A673 (cell line): ENCODE data around the gene RABGAP1L. TPM values are rescaled to one million over a fixed set of nuclear protein-coding genes. Genes with fewer than 3 reads are reported as not detected.
"Not testable (repeated sequence)": the region's sequence is repeated elsewhere in the genome, so short reads cannot be mapped to it uniquely, and the experiment has no call there.

Experiments used
- BruUV-seq: library from RNA; stranded (reverse); fragments of 400-500 nt; replicated peaks from 2 replicates; lab custom pipeline; 2021; lab: Mats Ljungman, UMichigan
- CTCF ChIA-PET: fragments of 300-600 bp; sonication (Branson Sonifier 250); formaldehyde crosslinking; loops from one replicate; lab custom pipeline; 2022; ENCODE audit warnings: antibody characterized with exemption; lab: Charles Lee
- POLR2A ChIA-PET: fragments of 300-600 bp; sonication (Branson Sonifier 250); formaldehyde crosslinking; loops from one replicate; lab custom pipeline; 2022; ENCODE audit warnings: antibody characterized with exemption; ENCODE audit not compliant: low non-redundant PET; lab: Charles Lee
- DNase-seq: peaks from one replicate; pipeline ENCODE4 v3.0.0-alpha.2; 2015; ENCODE audit warnings: low spot score
- H3K27ac ChIP-seq: fragments of 200-600 bp; sonication (generic); 2 replicates; pipeline ENCODE4 v1.5.1; 2016; ENCODE audit warnings: mixed run types, low read depth, mild to moderate bottlenecking, mixed read lengths, antibody characterized with exemption, low read length; ENCODE audit not compliant: poor library complexity, severe bottlenecking
- H3K27me3 ChIP-seq: fragments of 200-600 bp; sonication (generic); replicated peaks from 2 replicates; pipeline ENCODE4 v1.6.1; 2017; ENCODE audit warnings: mixed run types, low read depth, mild to moderate bottlenecking, mixed read lengths, antibody characterized with exemption, low read length; ENCODE audit not compliant: insufficient read depth, poor library complexity
- H3K36me3 ChIP-seq: fragments of 200-600 bp; sonication (generic); 2 replicates; pipeline ENCODE4 v1.6.1; 2016; ENCODE audit warnings: mixed run types, mild to moderate bottlenecking, mixed read lengths, antibody characterized with exemption, low read length; ENCODE audit not compliant: insufficient read depth, poor library complexity, severe bottlenecking
- H3K4me1 ChIP-seq: fragments of 200-600 bp; sonication (generic); 2 replicates; pipeline ENCODE4 v1.6.1; 2017; ENCODE audit warnings: mixed run types, mild to moderate bottlenecking, mixed read lengths, antibody characterized with exemption, low read length; ENCODE audit not compliant: insufficient read depth, poor library complexity, severe bottlenecking
- H3K4me3 ChIP-seq: fragments of 200-600 bp; sonication (generic); 2 replicates; pipeline ENCODE4 v1.5.1; 2016; ENCODE audit warnings: low read depth, mixed run types, mild to moderate bottlenecking, mixed read lengths, low read length; ENCODE audit not compliant: poor library complexity, severe bottlenecking
- H3K9me3 ChIP-seq: fragments of 200-600 bp; sonication (generic); 2 replicates; pipeline ENCODE4 v1.6.1; 2016; ENCODE audit warnings: mixed run types, low read depth, mild to moderate bottlenecking, mixed read lengths, antibody characterized with exemption, low read length; ENCODE audit not compliant: poor library complexity, severe bottlenecking
- EZH2 ChIP-seq: fragments of 200-600 bp; sonication (generic); IDR thresholded peaks from 2 replicates; pipeline ENCODE4 v1.6.1; 2017; ENCODE audit warnings: borderline replicate concordance, low read depth, mild to moderate bottlenecking, mixed read lengths, antibody characterized with exemption, low read length; ENCODE audit not compliant: poor library complexity, severe bottlenecking
- intact Hi-C: fragments of 100-400 bp; cut with micrococcal nuclease; formaldehyde crosslinking; loops from one replicate; pipeline ENCODE4 v1.10.0; 2022; ENCODE audit not compliant: unreplicated experiment
- total RNA-seq: library from RNA; stranded (reverse); gene quantifications from 2 replicates; pipeline ENCODE4 v1.2.3, GENCODE V29; 2021
- TF ChIP-seq, protein P1 (sequence below): fragments of 300-800, 200-600 bp; sonication (generic); conservative IDR thresholded peaks from 2 replicates; pipeline ENCODE4 v1.5.1; 2017; ENCODE audit warnings: low read depth, mild to moderate bottlenecking, antibody characterized with exemption, low read length, moderate library complexity, mixed read lengths

Gene RABGAP1L
- total RNA-seq, 1 experiment from 2014 or later, result 19.3 TPM

DNA sequence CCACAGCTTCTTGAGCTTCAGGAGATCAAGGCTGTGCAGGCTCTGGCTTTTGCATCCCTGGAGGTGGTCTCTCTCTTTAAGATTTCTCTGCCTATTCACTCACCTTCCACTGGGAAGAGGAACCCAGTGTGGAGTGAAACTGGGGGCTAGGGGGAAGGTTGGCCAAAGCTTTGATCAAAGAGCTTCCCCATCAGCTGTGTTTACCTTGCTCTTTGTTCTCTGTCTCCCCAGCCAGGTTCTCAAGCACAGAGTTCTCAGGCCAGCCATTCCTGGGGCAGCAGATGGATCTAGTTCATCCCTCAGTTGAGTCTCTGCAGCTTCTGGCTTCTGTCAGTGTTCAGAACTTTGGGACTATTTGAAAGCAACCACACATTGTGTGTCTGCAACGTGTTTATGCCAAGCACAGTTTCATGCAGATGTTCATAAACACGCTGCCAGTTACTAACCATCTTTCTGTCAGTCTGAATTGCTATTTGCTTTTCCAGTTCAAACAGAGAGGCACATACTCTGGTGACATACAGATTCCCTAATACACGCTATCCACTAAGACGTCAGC, 881.1 kb downstream of the RABGAP1L start:
- intact Hi-C loops, result no loop called here
- Histone ChIP-seq H3K36me3 (no peaks in the 10 kb centered on the region), H3K4me1 (no peaks in the 10 kb centered on the region), H3K9me3 (no peaks in the 10 kb centered on the region), H3K27me3 (no peaks in the 10 kb centered on the region), H3K4me3 (no peak overlapping the region), H3K27ac (no peak overlapping the region)
- BruUV-seq, result no TSS peak
- ChIA-PET CTCF (no interaction called here), POLR2A (no interaction called here)
- no peak for TF ChIP-seq EZH2
- DNase-seq, result no peak

DNA sequence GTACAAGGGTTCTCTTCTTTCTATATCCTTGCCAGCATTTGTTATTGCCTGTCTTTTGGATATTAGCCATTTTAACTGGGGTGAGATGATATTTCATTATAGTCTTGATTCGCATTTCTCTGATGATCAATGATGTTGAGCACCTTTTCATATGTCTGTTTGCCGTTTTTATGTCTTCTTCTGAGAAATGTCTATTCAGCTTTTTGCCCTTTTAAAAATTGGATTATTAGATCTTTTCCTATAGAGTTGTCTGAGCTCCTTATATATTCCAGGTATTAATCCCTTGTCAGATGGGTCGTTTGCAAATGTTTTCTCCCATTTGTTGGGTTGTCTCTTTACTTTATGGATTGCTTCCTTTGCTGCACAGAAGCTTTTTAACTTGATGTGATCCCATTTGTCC, 883.3 kb downstream of the RABGAP1L start:
- BruUV-seq, result no TSS peak

DNA sequence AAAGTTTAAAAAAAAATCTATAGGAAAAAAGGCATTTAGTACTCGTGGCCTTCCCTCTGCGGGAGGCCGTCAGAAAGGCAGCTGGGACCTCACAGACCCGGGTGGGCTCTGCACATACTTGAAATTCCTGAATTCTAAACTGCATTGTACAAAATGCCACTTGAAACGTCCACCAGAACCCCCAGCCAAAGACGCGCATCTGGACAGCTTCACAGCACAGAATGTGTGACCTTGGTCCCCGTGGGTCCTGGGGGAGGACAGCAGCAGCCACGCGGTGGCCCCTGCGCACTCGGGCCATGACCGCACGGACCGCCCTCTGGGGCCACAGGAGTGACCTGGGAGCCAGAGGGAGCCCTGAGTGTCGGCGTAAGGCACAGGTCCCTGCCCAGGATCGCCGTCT, 884.5 kb downstream of the RABGAP1L start:
- ChIA-PET POLR2A (no interaction called here), CTCF (no interaction called here)
- no peak for TF ChIP-seq EZH2
- TF ChIP-seq, protein P1, sequence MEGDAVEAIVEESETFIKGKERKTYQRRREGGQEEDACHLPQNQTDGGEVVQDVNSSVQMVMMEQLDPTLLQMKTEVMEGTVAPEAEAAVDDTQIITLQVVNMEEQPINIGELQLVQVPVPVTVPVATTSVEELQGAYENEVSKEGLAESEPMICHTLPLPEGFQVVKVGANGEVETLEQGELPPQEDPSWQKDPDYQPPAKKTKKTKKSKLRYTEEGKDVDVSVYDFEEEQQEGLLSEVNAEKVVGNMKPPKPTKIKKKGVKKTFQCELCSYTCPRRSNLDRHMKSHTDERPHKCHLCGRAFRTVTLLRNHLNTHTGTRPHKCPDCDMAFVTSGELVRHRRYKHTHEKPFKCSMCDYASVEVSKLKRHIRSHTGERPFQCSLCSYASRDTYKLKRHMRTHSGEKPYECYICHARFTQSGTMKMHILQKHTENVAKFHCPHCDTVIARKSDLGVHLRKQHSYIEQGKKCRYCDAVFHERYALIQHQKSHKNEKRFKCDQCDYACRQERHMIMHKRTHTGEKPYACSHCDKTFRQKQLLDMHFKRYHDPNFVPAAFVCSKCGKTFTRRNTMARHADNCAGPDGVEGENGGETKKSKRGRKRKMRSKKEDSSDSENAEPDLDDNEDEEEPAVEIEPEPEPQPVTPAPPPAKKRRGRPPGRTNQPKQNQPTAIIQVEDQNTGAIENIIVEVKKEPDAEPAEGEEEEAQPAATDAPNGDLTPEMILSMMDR, result no peak
- intact Hi-C loops, result no loop called here
- H3K27ac ChIP-seq, result no peak overlapping the region
- DNase-seq, result no peak
- H3K4me1 ChIP-seq, result no peaks in the 10 kb centered on the region
- no TSS peak for BruUV-seq
- no peak overlapping the region for H3K4me3 ChIP-seq
- H3K36me3 ChIP-seq, result no peaks in the 10 kb centered on the region
- no peaks in the 10 kb centered on the region for H3K9me3 ChIP-seq
- peaks cover 6% of the 10 kb centered on the region for H3K27me3 ChIP-seq

More for the DNA sequence above, 883.3 kb downstream of the RABGAP1L start:
- Histone ChIP-seq H3K27me3 (peaks cover 4% of the 10 kb centered on the region), H3K4me1 (no peaks in the 10 kb centered on the region), H3K27ac (no peak overlapping the region), H3K4me3 (no peak overlapping the region), H3K36me3 (no peaks in the 10 kb centered on the region), H3K9me3 (no peaks in the 10 kb centered on the region)
- POLR2A ChIA-PET, result no interaction called here
- CTCF ChIA-PET, result no interaction called here
- no peak for DNase-seq
- TF ChIP-seq EZH2, result no peak
- TF ChIP-seq, protein P1, result no peak
- intact Hi-C loops, result no loop called here

DNA sequence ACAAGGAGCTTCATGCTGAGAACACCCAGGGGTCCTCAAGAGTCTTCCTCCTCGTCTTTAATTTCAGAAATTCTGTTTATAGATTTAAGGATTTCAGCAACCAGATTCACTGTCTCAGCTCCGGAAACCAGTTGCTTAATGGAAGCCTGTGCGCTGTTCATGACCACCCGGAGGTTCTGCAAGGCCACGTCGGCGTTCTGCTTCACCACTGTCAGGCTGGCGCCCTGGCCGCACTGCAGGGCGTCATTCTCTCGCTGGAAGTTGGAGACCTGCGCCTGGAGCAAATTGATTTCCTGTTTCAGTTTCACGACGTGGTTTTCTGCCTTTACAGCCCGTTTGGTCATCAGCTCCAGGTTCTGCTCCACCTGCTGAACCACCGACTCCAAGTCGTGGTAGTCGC, 885.3 kb downstream of the RABGAP1L start:
- intact Hi-C loops, CTCF ChIA-PET, H3K4me3 ChIP-seq, POLR2A ChIA-PET, DNase-seq, H3K4me1 ChIP-seq, BruUV-seq, H3K27ac ChIP-seq, H3K9me3 ChIP-seq, H3K36me3 ChIP-seq: not testable (repeated sequence)
- H3K27me3 ChIP-seq, result peaks cover 10% of the 10 kb centered on the region

Other genes with a start within 250 kb of the RABGAP1L start
- gene SERPINC1, start 242.2 kb upstream of the RABGAP1L start, total RNA-seq, result not detected in 2 replicates
- 27.2 and 28.0 TPM in 2 replicates for gene RC3H1, start 137.2 kb upstream of the RABGAP1L start, total RNA-seq